H9 (cell line): Measurements from ENCODE around the gene EPHA1. TPM values are rescaled to one million over a fixed set of nuclear protein-coding genes. Genes with fewer than 3 reads are reported as not detected.

Experiments used
- DNase-seq: peaks from one replicate; pipeline ENCODE4 v3.0.0-alpha.2; 2017
- H2AFZ ChIP-seq: one replicate; pipeline ENCODE4 v1.6.1; 2013; ENCODE audit warnings: mild to moderate bottlenecking, low read length, control low read depth, moderate library complexity
- H2AK5ac ChIP-seq: 2 replicates; pipeline ENCODE4 v1.6.1; 2013; ENCODE audit warnings: low read length, control low read depth, mixed read lengths; ENCODE audit not compliant: insufficient read length
- H2BK120ac ChIP-seq: one replicate; pipeline ENCODE4 v1.6.1; 2013; ENCODE audit warnings: low read depth, mild to moderate bottlenecking, low read length, control low read depth, inconsistent platforms; ENCODE audit not compliant: poor library complexity, severe bottlenecking
- H2BK12ac ChIP-seq: 2 replicates; pipeline ENCODE4 v1.6.1; 2013; ENCODE audit warnings: low read length, control low read depth, mixed read lengths, low read depth; ENCODE audit not compliant: insufficient read length
- H2BK15ac ChIP-seq: 2 replicates; pipeline ENCODE4 v1.6.1; 2013; ENCODE audit warnings: low read depth, low read length, control low read depth
- H2BK20ac ChIP-seq: one replicate; pipeline ENCODE4 v1.6.1; 2013; ENCODE audit warnings: low read depth, mild to moderate bottlenecking, low read length, control low read depth, inconsistent platforms; ENCODE audit not compliant: poor library complexity, severe bottlenecking
- H2BK5ac ChIP-seq: 2 replicates; pipeline ENCODE4 v1.6.1; 2013; ENCODE audit warnings: low read length, control low read depth, mixed read lengths; ENCODE audit not compliant: insufficient read length
- H3K14ac ChIP-seq: 2 replicates; pipeline ENCODE4 v1.6.1; 2013; ENCODE audit warnings: low read length, control low read depth; ENCODE audit not compliant: insufficient read depth
- H3K18ac ChIP-seq: 2 replicates; pipeline ENCODE4 v1.6.1; 2013; ENCODE audit warnings: low read depth, mild to moderate bottlenecking, mixed read lengths, low read length, control low read depth; ENCODE audit not compliant: insufficient read length
- H3K23ac ChIP-seq: 2 replicates; pipeline ENCODE4 v1.6.1; 2013; ENCODE audit warnings: low read length, control low read depth, mixed read lengths, low read depth; ENCODE audit not compliant: insufficient read length
- H3K23me2 ChIP-seq: 2 replicates; pipeline ENCODE4 v1.6.1; 2013; ENCODE audit warnings: low read depth, mild to moderate bottlenecking, mixed read lengths, low read length, control low read depth; ENCODE audit not compliant: insufficient read length, poor library complexity, severe bottlenecking
- H3K27ac ChIP-seq: 2 replicates; pipeline ENCODE4 v1.5.1; 2013; ENCODE audit warnings: low read length, control low read depth, mixed read lengths, low read depth; ENCODE audit not compliant: insufficient read length
- H3K27me3 ChIP-seq: 2 replicates; pipeline ENCODE4 v1.6.1; 2013; ENCODE audit warnings: low read length, control low read depth, inconsistent platforms; ENCODE audit not compliant: insufficient read depth
- H3K4ac ChIP-seq: 2 replicates; pipeline ENCODE4 v1.6.1; 2013; ENCODE audit warnings: low read depth, mild to moderate bottlenecking, control low read depth, inconsistent platforms, low read length, moderate library complexity
- H3K4me1 ChIP-seq: 2 replicates; pipeline ENCODE4 v1.6.1; 2013; ENCODE audit warnings: low read length, control low read depth, inconsistent platforms; ENCODE audit not compliant: insufficient read depth
- H3K4me2 ChIP-seq: 2 replicates; pipeline ENCODE4 v1.6.1; 2013; ENCODE audit warnings: low read length, control low read depth, mixed read lengths; ENCODE audit not compliant: insufficient read length, insufficient read depth
- H3K56ac ChIP-seq: 2 replicates; pipeline ENCODE4 v1.6.1; 2013; ENCODE audit warnings: low read depth, mild to moderate bottlenecking, mixed read lengths, low read length, control low read depth; ENCODE audit not compliant: insufficient read length
- H3K79me1 ChIP-seq: 2 replicates; pipeline ENCODE4 v1.6.1; 2013; ENCODE audit warnings: low read depth, mild to moderate bottlenecking, moderate library complexity, low read length, control low read depth, inconsistent platforms; ENCODE audit not compliant: insufficient read depth, poor library complexity, severe bottlenecking
- H3K79me2 ChIP-seq: 2 replicates; pipeline ENCODE4 v1.6.1; 2013; ENCODE audit warnings: low read length, control low read depth, inconsistent platforms; ENCODE audit not compliant: insufficient read depth
- H3K9ac ChIP-seq: 2 replicates; pipeline ENCODE4 v1.6.1; 2013; ENCODE audit warnings: low read length, control low read depth, mixed read lengths; ENCODE audit not compliant: insufficient read length; ENCODE audit errors: extremely low read depth
- H3K9me3 ChIP-seq: one replicate; pipeline ENCODE4 v1.6.1; 2013; ENCODE audit warnings: low read depth, low read length, inconsistent platforms; ENCODE audit not compliant: control insufficient read depth
- H3T11ph ChIP-seq: one replicate; pipeline ENCODE4 v1.6.1; 2013; ENCODE audit warnings: mild to moderate bottlenecking, low read length, control low read depth, inconsistent platforms
- H4K20me1 ChIP-seq: one replicate; pipeline ENCODE4 v1.6.1; 2013; ENCODE audit not compliant: control insufficient read depth, insufficient read length, insufficient read depth
- H4K5ac ChIP-seq: 2 replicates; pipeline ENCODE4 v1.6.1; 2013; ENCODE audit warnings: low read depth, mild to moderate bottlenecking, mixed read lengths, low read length, control low read depth; ENCODE audit not compliant: insufficient read length
- H4K8ac ChIP-seq: replicated peaks from 2 replicates; pipeline ENCODE4 v1.6.1; 2013; ENCODE audit warnings: low read length, control low read depth, mixed read lengths, low read depth; ENCODE audit not compliant: insufficient read length
- H4K91ac ChIP-seq: 2 replicates; pipeline ENCODE4 v1.6.1; 2013; ENCODE audit warnings: low read depth, mild to moderate bottlenecking, moderate library complexity, mixed read lengths, low read length, control low read depth; ENCODE audit not compliant: insufficient read length
- H3K27ac Mint-ChIP-seq, 3 experiments: 2 replicates in 2 of 3; 3 replicates in 1 of 3; pipeline ENCODE4 v1.8.0; 2020 to 2021; ENCODE audit warnings: mixed read lengths in 3 of 3, mild to moderate bottlenecking in 1 of 3, moderate library complexity in 1 of 3
- H3K27me3 Mint-ChIP-seq: 2 replicates; pipeline ENCODE4 v1.8.0; 2021; ENCODE audit warnings: low read depth, mild to moderate bottlenecking, moderate library complexity, mixed read lengths
- H3K36me3 Mint-ChIP-seq, 3 experiments: 2 replicates in 2 of 3; 3 replicates in 1 of 3; pipeline ENCODE4 v1.8.0; 2020 to 2021; ENCODE audit warnings: low read depth in 3 of 3, mixed read lengths in 3 of 3; ENCODE audit not compliant: insufficient read depth in 1 of 3
- H3K4me1 Mint-ChIP-seq, 2 experiments: 2 replicates each; pipeline ENCODE4 v1.8.0; 2020; ENCODE audit warnings: mixed read lengths in 2 of 2
- H3K4me3 Mint-ChIP-seq, 2 experiments: 2 replicates in 1 of 2; 3 replicates in 1 of 2; pipeline ENCODE4 v1.8.0; 2020 to 2021; ENCODE audit warnings: mild to moderate bottlenecking in 2 of 2, mixed read lengths in 2 of 2, moderate library complexity in 1 of 2
- H3K9me3 Mint-ChIP-seq, 2 experiments: 2 replicates in 1 of 2; 3 replicates in 1 of 2; pipeline ENCODE4 v1.8.0; 2020; ENCODE audit warnings: mild to moderate bottlenecking in 2 of 2, mixed read lengths in 2 of 2, moderate library complexity in 1 of 2
- WGBS: extraction: QIAGEN DNeasy Blood & Tissue Kit; methylation state at CpG from one replicate; pipeline ENCODE4 v1.1.7; 2013; ENCODE audit warnings: missing lambda C conversion rate, low lambda C conversion rate, mixed read lengths; ENCODE audit not compliant: insufficient read length; ENCODE audit errors: extremely low coverage; 5-methylcytosine and 5-hydroxymethylcytosine counted together
- total RNA-seq: library from RNA; stranded (reverse); gene quantifications from 2 replicates; pipeline ENCODE4 v1.2.1, GENCODE V29; 2021
- TF ChIP-seq, protein P1 (sequence below): fragments of 200-600 bp; sonication (generic); conservative IDR thresholded peaks from 3 replicates; pipeline ENCODE4 v1.8.0; 2021; ENCODE audit warnings: antibody characterized with exemption, mild to moderate bottlenecking

The EPHA1 gene
- total RNA-seq, 1 experiment from 2014 or later, result 109 TPM

DNA sequence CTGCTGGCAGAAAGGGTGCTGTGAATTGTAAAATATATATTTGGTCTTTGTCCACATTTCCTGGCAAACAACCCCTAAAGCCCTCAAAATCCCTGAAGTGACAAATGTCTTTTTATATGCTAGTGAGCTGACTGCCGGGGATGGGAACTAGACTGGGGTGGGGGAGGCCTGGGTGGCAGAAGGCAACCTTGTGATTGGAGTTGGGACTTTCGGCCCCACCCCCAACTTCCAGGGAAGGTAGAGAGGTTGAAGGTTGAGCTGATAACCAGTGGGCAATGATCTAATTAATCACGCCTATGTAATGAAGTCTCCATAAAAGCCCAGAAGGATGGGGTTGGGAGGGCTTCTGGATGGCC is 2.7 kb downstream of the EPHA1 start:
- peaks cover 57 to 61% of the 10 kb centered on the region in 2 experiments for H3K4me1 Mint-ChIP-seq
- Histone ChIP-seq H2BK5ac (no peak overlapping the region), H2BK15ac (no peak overlapping the region), H3K56ac (no peak overlapping the region), H3K27me3 (no peaks in the 10 kb centered on the region), H2AFZ (no peak overlapping the region), H2BK20ac (no peak overlapping the region), H3K23me2 (peaks cover 10% of the 10 kb centered on the region), H3T11ph (no peak overlapping the region), H2BK120ac (no peak overlapping the region), H3K9ac (no peak overlapping the region), H3K4ac (no peak overlapping the region), H3K4me1 (peaks cover 18% of the 10 kb centered on the region), H4K91ac (no peak overlapping the region), H3K9me3 (no peaks in the 10 kb centered on the region), H2AK5ac (no peak overlapping the region), H3K79me1 (no peaks in the 10 kb centered on the region), H4K5ac (no peak overlapping the region), H3K4me2 (peak overlapping the region; percentile 87), H3K18ac (no peak overlapping the region), H3K79me2 (peaks cover 13% of the 10 kb centered on the region; the same call in 1 of the 2 replicates), H2BK12ac (no peak overlapping the region), H4K8ac (no peak overlapping the region), H3K27ac (no peak overlapping the region), H3K23ac (no peak overlapping the region), H4K20me1 (no peaks in the 10 kb centered on the region), H3K14ac (no peak overlapping the region)
- peak; percentile 89 for DNase-seq
- no CpG with 5 or more reads among the region's 3 CpGs for WGBS
- peaks cover 40 to 45% (median 43%) of the 10 kb centered on the region in 3 experiments for H3K36me3 Mint-ChIP-seq
- no peaks in the 10 kb centered on the region for H3K27me3 Mint-ChIP-seq
- no peaks in the 10 kb centered on the region for H3K9me3 Mint-ChIP-seq
- peak overlapping the region in 1 of 3 experiments; percentile 46; a peak in 2 of 7 replicates for H3K27ac Mint-ChIP-seq
- H3K4me3 Mint-ChIP-seq, result peak overlapping the region; percentile 87 to 96
- TF ChIP-seq, protein P1, sequence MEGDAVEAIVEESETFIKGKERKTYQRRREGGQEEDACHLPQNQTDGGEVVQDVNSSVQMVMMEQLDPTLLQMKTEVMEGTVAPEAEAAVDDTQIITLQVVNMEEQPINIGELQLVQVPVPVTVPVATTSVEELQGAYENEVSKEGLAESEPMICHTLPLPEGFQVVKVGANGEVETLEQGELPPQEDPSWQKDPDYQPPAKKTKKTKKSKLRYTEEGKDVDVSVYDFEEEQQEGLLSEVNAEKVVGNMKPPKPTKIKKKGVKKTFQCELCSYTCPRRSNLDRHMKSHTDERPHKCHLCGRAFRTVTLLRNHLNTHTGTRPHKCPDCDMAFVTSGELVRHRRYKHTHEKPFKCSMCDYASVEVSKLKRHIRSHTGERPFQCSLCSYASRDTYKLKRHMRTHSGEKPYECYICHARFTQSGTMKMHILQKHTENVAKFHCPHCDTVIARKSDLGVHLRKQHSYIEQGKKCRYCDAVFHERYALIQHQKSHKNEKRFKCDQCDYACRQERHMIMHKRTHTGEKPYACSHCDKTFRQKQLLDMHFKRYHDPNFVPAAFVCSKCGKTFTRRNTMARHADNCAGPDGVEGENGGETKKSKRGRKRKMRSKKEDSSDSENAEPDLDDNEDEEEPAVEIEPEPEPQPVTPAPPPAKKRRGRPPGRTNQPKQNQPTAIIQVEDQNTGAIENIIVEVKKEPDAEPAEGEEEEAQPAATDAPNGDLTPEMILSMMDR, result no peak
